ENCODE data around the gene MBLAC1.
A peak's percentile ranks its signal among the peaks of the same experiment; 100 is the strongest.

Gene MBLAC1

DNA sequence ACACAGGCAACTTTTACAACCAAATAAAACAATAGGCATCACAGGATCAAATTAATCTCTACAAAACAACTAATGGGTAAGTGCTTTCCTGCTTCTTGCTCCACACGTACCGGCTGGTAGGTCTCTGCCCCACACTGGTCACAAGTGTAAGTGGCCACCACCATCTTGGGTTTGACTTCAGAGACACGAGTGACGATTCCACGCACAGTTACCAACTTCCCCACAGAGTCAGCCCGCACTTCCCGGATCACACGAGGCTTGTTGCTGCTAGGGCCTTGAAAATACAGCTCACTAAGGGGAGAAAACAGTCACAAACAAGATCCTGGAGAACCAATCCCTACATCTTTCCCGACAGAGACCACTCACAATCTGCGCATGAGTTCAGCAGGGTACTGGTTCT, 27.9 kb upstream of the MBLAC1 start:
- no peak for DNase-seq (ENCODE audit: low read depth)

DNA sequence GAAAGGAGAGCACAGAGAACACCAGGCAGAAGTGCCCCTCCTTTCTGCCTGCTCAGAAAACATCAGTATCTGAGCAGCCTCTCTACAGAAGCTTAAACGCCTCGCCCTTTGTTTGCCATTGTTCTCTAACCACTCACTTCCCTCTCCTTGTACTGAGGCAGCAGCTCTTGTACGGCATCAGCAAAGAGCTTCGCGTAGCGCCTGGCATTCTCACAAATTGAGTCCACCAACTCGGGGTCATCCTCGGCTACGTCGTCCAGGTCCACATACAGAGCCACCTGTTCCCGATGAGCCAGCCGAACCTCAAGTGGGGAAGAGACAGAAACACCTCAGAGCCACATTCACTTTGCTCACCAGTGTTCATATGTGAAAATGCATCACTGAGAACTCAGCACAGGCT, 27.3 kb upstream of the MBLAC1 start:
- no peak for DNase-seq (ENCODE audit: low read depth)

DNA sequence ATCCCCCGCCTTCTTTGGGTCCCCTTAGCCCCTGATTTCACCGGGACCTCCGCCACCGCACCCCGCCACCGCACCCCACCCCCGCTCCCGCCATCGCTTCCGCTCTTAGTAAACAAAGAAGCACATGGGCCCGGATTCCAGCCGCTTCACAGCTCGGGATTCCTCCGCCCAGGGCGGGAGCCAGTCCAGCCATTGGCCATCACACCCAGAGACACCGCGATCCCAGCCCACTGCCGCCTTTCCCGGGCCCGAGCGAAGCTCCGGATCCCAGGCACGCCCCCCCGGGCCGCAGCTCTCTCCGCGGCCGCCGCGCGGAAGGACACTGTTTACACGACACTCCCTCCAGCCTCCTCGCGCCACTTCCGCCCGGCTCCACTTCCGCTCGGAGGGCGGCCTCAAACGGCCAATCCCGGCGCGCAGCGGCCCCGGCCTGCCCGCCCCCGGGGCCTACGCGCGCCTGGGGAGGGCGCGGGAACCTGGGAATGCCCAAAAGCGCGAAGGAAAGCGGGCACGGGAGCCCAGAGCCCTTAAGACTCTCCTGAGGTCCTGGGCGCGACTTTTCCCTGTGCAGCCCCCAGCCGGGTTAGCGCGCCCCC, 26.2 kb upstream of the MBLAC1 start:
- DNase-seq (ENCODE audit: low read depth): peak; percentile 87

DNA sequence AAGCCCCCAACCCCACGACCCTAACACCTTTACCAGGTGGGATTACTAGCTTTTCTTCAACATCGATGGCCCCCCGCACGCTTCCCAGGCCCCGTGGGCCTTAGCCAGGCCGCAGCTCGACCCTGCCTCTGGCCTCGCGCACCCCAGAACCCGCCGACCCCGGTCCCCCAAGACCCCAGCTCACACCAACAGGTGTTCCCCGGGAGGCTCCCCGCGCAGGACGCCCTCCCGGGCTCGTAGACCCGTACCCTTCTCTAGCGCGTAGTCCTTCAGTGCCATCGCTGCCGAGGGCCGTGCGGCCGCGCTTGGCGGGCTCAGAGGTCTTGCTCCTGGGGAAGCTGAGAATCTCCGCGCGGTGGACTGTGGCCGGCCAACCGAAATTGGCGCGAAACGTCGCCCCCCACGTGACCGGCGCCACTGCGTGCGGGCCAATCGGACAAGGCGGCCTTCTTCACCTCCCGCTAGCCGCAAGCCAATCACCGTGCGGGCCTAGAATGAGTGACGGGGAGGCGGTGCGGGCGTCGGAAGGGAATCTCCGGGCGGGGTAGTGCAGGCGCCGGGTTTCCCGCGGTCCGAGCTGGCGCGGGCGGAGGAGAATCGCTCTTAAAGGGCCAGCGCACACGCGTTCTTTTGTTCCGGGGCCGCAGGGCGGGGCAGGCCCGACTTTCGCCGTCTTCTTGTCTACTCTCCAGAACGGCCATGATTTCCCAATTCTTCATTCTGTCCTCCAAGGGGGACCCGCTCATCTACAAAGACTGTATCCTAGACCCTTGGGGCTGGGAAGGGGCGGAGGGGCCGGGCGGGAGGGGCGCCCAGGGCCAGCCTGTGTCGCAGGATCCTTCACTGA, 25.5 kb upstream of the MBLAC1 start, which contains the start of the genes AP4M1 and MCM7:
AP4M1 (plus strand) TSS at position 628 of the 847 bp plus-strand sequence; CDS start at position 700, 72 bp downstream.
MCM7 (minus strand) TSS at position 382 of the 847 bp plus-strand sequence; CDS start at position 279, 103 bp downstream.
- peak; percentile 92 for DNase-seq (ENCODE audit: low read depth)

DNA sequence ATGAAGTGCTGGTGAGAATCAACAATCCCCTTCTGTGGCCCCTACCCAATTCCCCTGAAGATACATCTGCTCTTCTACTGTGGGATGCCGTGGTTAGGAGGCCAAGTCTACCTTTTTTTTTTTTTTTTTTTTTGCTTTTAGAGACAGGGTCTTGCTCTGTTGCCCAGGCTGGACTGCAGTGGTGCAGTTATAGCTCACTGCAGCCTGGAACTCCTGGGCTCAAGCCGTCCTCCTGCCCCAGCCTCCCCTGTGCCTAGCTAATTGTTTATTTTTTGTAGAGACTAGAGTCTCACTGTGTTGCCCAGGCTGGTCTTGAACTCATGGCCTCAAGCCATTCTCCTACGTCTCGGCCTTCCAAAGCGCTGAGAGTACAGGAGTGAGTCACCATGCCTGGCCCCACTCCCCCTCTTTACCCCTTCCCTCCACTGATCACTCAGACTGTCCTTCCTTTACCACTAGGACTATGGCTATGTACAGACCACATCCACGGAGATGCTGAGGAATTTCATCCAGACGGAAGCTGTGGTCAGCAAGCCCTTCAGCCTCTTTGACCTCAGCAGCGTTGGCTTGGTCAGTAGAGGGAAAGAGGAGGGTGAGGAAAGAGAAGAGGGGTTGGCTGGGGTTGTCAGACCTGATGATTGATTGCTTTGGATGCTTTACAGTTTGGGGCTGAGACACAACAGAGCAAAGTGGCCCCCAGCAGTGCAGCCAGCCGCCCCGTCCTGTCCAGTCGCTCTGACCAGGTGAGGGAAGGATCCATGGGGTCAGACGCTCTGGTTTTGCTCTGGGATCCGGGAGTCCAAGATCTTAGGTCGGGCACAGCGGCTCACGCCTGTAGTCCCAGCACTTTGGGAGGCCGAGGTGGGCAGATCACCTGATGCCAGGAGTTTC, 23.6 kb upstream of the MBLAC1 start:
- DNase-seq (ENCODE audit: low read depth): peak; percentile 92

DNA sequence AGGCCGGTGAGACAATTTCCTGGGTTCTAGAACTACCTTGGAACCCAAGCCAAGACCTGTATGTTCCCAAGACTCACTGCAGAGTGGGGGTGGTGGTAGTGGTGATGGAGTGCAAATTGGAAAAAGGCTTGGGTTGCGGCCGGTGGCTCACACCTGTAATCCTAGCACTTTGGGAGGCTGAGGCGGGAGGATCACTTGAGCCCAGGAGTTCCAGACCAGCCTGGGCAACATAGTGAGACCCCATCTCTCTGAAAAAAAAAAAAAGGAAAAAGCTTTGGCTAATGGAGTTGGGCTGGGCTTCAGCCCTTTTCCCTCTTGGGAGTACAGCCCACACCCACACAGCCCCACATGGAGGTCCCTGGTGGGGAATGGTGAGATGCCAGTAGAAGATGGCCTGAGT, 21.2 kb upstream of the MBLAC1 start:
- DNase-seq (ENCODE audit: low read depth): no peak

DNA sequence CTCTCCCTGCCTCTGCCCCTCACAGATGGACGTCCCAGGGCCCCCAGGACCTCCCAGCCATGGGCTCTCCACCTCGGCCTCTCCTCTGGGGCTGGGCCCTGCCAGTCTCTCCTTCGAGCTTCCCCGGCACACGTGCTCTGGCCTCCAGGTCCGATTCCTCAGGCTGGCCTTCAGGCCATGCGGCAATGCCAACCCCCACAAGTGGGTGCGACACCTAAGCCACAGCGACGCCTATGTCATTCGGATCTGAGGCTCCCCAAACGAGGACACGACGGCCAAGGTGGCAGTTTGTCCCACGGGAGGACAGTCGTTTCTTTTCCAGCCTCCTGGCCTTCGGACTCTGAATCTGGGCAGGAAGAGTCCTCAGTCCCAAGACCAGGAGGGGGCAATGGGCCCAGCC, 20.1 kb upstream of the MBLAC1 start:
- no peak for DNase-seq (ENCODE audit: low read depth)

DNA sequence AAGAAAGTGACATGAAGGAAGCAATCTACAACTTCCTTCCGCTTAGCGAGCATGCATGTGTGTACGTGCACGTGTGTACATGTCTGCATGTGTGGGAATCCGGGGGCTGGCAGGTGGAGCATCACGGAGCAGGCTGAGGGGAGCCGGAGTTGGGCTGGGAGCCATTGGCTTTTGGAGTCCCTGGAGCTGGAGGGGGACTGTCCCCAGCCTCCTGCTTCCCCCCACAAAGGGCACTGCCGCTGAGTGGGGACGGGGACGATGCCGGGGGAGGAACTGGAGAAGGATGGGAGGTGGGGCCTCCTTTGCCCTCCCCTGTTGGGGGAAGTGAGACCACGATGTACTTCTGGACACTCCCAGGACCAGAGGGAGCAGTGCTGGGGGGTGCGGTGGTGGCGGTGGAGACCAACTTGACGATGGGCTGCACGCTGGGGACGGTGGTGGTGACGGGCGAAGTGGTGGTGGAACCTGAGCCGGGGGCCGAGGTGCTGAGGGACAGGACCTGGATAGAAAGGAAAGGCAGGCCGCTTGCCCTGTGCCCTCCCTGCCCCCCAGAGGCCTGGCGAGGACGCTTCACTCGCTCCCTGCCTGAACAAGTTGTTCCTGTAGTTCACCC, 19.5 kb upstream of the MBLAC1 start:
- no peak for DNase-seq (ENCODE audit: low read depth)

DNA sequence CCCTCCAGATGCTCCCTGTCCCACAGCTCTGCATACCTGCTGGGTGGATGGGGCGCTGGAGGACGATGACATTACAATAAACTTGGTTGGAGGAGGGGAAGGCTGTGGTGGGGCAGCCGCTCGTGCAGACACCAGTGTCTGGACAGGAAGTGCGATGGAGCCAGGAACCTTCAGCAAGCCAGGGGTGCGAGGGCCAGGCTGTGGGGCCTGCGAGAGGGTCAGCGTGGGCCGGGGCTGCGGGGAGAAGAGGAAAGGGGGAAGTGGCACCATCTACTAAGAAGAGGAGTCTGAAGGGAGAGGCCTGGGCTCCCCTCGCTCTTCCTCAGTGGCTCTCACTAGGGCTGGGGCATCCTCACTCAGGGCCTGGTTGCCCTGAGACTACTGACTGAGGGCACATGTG, 18.9 kb upstream of the MBLAC1 start:
- DNase-seq (ENCODE audit: low read depth): no peak

DNA sequence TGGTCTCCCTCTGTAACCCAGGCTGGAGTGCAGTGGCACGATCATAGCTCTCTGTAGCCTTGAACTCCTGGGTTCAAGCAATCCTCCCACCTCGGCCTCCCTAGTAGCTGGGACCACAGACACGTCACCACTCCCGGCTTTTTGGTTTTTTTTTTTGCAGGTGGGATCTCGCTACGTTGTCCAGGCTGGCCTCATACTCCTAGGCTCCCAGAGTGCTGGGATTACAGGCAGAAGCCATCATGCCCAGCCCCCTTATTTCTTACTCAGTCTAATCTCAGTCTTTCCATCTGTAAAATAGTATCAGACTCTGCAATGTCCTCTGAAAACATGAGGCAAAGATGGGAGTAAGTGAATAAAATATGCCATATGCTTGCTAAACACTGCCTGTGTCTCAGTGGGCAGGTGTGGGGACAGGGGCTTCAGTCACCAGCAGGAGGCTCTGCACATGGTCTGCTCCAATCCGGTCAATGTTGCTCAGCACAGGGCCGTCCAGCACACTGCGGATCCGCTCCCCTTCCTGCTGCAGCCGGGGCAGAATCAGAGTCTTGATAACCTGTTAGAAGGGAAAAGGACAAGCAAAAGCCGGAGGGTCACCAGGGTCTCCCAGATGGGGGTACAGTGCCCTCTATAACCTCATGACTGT, 17.1 kb upstream of the MBLAC1 start:
- no peak for DNase-seq (ENCODE audit: low read depth)

DNA sequence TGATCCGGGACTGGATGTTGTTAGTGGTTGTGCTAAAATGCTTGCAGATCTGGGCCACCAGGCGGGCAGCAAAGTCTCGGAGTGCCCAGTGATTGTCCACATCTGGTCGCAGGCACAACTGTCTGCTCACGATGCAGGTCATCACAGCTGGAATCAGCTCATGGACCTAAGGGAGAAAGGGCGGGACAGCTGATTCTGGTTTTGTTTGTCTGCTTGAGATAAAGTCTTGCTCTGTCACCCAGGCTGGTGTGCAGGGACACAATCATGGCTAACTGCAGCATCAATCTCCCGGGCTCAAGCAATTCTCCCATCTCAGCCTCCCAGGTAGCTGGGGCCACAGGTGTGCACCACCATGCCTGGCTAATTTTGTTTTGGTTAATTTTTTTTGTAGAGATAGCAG, 15.6 kb upstream of the MBLAC1 start:
- no peak for DNase-seq (ENCODE audit: low read depth)

DNA sequence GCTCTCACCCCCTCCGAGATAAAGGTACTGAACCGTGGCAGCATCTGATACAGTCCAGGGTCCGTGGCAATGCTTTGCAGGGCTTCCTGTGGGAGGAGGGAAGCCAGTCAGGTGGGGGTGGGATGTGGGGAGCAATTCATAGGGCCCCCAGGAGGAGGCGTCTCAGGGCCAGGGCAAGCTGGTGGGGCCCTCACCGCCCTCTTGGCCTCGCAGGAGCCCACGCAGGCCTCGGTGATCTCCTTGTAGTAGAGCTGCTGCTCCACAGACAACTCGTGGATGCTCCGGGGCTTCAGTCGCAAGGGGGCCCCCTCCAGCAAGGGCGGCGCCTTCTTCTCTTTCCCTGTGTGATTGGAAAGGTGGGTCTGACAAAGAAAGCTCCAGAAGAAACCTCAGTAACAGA, 14.9 kb upstream of the MBLAC1 start:
- no peak for DNase-seq (ENCODE audit: low read depth)

DNA sequence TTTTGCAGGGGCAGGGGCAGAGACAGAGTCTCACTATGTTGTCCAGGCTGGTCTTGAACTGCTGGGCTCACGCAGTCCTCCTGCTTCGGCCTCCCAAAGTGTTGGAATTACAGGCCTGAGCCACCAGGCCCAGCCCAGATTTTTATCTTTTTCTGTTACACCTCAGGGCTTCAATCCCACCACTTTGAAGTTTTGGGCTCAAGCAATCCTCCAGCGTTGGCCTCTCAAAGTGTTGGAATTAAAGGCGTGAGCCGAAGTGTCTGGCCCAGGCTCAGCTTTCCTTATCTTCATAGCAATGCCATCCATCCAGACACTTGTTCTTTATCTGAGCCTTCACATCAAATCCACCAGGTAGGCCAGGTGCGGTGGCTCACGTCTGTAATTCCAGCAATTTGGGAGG, 11.7 kb upstream of the MBLAC1 start:
- no peak for DNase-seq (ENCODE audit: low read depth)

DNA sequence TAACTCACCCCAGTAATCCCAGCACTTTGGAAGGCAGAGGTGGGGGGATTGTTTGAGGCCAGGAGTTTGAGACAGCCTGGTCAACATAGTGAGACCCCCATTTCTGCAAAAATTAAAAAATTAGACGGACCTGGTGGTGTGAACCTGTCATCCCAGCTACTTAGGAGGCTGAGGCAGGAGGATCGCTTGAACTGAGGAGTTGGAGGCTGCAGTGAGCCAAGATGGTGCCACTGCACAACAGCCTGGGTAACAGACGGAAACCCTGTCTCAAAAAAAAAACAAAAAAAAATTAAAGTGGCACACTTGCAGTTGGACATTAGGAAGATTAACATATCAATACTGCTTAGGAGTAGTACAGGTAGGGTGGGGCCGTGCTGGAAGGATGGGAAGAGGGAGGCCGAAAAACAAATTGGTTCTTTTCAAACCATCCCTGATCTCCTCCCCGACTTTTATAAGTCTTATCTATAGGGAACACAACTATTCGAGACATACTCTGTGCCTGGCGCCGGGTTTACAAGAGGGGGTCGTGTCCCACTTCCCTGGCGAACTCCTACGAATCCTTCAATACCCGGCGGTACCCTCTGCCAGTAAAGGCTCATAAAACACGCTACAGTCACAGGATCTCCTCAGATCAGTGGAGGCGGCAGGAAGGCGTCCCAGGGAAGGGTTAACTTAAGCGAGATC, 8.2 kb upstream of the MBLAC1 start:
- no peak for DNase-seq (ENCODE audit: low read depth)

DNA sequence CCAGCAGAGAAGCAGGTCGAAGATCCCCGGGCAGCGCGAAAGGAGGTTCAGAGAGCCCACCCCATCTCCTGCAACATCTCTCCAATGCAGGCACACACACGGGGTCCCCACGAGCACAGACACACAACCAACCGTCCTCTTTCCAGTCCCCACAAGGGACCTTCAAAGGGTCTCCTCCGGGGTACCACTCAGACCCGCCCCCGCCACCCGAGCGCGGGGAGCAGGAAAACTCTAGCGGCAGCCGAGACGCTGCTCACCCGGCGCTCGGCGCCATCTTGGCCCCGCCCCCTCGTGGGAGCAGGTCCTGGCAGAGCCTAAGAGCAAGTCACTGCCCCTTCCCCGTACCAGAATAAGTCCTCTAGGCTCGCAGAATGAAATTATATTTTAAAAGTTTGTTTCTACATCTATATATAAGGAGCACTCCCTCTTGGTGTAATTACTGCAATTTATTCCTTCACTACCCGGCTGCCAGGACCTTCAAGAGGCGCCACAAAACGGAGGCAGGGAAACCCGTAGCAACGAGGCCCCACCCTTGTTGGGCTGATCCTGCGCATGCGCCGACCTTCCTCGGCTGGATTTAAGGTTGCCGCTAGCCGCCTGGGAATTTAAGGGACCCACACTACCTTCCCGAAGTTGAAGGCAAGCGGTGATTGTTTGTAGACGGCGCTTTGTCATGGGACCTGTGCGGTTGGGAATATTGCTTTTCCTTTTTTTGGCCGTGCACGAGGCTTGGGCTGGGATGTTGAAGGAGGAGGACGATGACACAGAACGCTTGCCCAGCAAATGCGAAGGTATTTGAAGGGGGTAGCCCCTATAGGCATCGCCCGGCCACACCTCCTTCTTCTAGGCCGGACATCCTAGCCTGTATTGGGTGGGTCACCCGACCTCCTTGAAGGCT, 7.4 kb upstream of the MBLAC1 start, which contains the start of the genes CNPY4 and TAF6:
CNPY4 (plus strand) TSS at position 563 of the 898 bp plus-strand sequence; CDS start at position 674, 111 bp downstream.
TAF6 (minus strand) TSS at position 287 of the 898 bp plus-strand sequence. CDS start 5,149 bp downstream, outside the sequence.
- DNase-seq (ENCODE audit: low read depth): peak; percentile 83

DNA sequence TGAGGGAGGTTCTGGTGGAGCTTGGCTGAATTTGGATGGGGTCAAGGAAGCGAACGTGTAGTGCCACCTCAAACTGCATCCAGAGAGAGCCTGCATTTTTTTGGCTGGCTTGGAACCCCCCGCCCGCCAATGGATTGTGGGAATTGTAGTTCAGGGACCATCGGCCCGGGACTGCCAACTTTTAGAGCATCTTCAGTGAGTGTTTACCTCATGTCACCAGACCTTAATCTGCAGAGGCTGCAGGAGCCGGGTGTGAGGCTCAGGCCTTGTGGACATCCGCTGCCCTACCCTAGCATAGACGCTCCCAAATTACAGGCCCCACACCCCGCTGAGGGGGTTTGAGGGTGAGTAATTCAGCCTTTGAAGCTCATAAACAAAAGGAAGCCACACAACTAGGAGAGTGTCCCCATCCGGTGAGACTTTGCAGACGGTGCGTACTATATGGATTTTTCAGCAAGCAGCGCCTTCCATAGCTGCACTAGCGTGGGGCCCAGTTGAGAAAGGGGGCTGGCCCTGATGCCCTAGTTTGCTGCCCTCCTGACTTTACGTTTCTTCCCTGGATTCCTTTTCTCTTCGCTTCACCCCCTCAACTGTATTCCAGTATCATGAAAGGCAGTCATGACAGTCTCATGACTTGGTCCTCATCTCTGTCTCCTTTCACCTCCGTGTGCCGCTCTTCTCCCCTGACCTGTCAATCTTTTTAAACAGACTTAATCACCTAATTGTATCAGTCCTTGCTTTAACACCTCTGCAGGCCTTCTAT, 6.6 kb upstream of the MBLAC1 start:
- DNase-seq (ENCODE audit: low read depth): no peak

DNA sequence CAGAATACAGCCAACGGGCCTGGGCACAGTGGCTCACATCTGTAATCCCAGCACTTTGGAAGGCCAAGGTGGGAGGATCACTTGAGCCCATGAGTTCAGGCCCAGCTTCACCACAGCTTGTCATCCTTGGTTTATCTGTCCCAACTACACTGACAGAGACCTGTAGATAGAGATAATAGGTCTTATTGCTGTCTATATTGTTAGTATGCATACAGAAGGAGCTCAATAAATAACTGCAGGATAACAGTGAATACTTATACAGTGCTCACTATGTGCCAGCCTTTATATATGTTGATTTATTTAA, 6.1 kb upstream of the MBLAC1 start:
- DNase-seq (ENCODE audit: low read depth): no peak

DNA sequence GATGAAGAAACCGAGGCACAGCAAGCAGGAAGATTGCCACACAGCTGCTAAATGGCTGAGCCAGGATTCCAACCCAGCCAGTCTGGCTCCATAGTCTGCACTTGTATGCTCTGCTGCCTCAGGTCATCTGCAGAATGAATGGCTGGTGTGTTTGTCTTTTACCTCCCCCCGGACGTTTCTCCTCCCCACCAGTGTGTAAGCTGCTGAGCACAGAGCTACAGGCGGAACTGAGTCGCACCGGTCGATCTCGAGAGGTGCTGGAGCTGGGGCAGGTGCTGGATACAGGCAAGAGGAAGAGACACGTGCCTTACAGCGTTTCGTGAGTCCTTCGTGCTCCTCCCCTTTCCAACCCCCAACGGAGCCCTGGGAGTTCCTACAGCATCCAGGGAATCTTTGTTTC, 4.7 kb upstream of the MBLAC1 start:
- no peak for DNase-seq (ENCODE audit: low read depth)

DNA sequence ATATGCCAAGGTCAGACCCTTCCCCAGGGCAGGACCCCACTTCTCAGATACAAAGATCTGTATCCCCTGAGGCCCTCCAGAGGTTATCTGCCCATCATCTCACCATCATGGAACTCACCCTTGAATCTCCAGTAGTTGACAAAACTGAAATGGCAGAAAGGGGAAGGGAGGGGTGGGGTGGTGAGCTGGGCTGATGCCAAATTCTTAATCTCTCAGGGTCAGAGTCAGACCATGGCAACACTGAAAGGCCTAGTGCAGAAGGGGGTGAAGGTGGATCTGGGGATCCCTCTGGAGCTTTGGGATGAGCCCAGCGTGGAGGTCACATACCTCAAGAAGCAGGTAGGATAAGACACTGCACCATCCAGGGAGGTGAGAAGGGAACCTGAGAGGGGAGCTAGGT, 4.2 kb upstream of the MBLAC1 start:
- DNase-seq (ENCODE audit: low read depth): no peak
